SJCRH30 (cell line): ENCODE results near the gene MDGA2. TPM values are rescaled to one million over a fixed set of nuclear protein-coding genes. Genes with fewer than 3 reads are reported as not detected.

Experiments
- DNase-seq, 2 experiments: peaks; one replicate each; pipeline ENCODE4 v3.0.0-alpha.2; 2015 to 2020
- H3K27ac ChIP-seq: fragments of 250-450 bp; sonication (Bioruptor Pico); 2 replicates; pipeline ENCODE4 v1.5.1; 2020; ENCODE audit warnings: mild to moderate bottlenecking, moderate library complexity
- H3K27me3 ChIP-seq: fragments of 250-450 bp; sonication (Bioruptor Pico); 2 replicates; pipeline ENCODE4 v1.5.1; 2020; ENCODE audit warnings: mild to moderate bottlenecking, moderate library complexity
- H3K36me3 ChIP-seq: fragments of 250-450 bp; sonication (Bioruptor Pico); 2 replicates; pipeline ENCODE4 v1.5.1; 2020; ENCODE audit warnings: mild to moderate bottlenecking, moderate library complexity
- H3K4me1 ChIP-seq: fragments of 250-450 bp; sonication (Bioruptor Pico); 2 replicates; pipeline ENCODE4 v1.5.1; 2020; ENCODE audit warnings: mild to moderate bottlenecking, moderate library complexity
- H3K4me3 ChIP-seq: fragments of 250-450 bp; sonication (Bioruptor Pico); 2 replicates; pipeline ENCODE4 v1.5.1; 2020; ENCODE audit warnings: mild to moderate bottlenecking, moderate library complexity
- H3K9me3 ChIP-seq: fragments of 250-450 bp; sonication (Bioruptor Pico); replicated peaks from 2 replicates; pipeline ENCODE4 v1.5.1; 2020; ENCODE audit warnings: mild to moderate bottlenecking, moderate library complexity
- total RNA-seq: library from RNA; depleted of rRNA; stranded (reverse); fragments of >200 nt; shearing (Covaris generic); gene quantifications from 2 replicates; pipeline ENCODE4 v1.2.3, GENCODE V29; 2014

The MDGA2 gene
- total RNA-seq, 1 experiment from 2014 or later = 1.9 TPM

DNA sequence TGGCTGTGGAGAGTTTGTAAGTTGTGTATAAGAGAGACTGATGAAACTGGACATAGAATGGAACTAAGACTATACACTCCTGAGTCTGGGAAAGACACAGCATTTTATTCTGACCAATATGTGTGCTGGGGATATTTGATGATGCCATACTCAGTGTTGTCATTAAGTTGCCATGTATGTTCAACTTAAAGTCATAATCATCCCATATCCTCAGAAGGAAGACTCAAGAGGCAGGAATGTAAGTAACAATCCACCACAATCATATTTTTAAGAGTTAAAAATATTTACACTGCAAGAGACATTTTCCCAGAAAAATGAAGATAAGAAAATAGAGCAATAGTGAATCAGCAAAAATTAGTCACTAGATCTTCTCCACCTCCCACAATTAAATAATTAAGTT is 120.1 kb downstream of the MDGA2 start:
- no peak overlapping the region for H3K4me3 ChIP-seq
- no peaks in the 10 kb centered on the region for H3K27me3 ChIP-seq
- no peaks in the 10 kb centered on the region for H3K4me1 ChIP-seq
- no peak overlapping the region for H3K27ac ChIP-seq
- no peak for DNase-seq
- no peaks in the 10 kb centered on the region for H3K9me3 ChIP-seq
- no peaks in the 10 kb centered on the region for H3K36me3 ChIP-seq

DNA sequence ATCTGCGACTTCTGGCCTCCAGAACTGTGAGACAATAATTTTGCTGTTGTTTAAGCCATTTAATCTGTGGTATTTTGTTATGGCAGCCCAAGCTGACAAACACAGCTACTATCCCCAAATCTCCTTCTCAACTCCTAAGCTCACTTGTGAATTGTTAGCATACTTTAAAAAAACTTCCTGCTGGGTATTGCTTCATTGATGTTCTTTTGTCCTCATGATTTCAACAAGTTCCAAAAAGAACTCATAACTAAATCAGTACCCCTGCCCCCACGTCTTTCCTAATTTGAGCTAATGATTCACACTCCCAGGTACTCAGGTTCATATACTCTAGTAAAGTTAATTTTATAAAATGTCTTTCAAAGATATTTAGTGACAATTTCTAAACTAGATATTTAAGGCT is 125.5 kb downstream of the MDGA2 start:
- Histone ChIP-seq H3K36me3 (no peaks in the 10 kb centered on the region), H3K9me3 (no peaks in the 10 kb centered on the region), H3K4me1 (no peaks in the 10 kb centered on the region), H3K27me3 (no peaks in the 10 kb centered on the region), H3K27ac (no peak overlapping the region), H3K4me3 (no peak overlapping the region)
- no peak for DNase-seq

- Histone ChIP-seq H3K27ac (no peak overlapping the region), H3K27me3 (no peaks in the 10 kb centered on the region), H3K4me1 (no peaks in the 10 kb centered on the region), H3K9me3 (no peaks in the 10 kb centered on the region), H3K36me3 (no peaks in the 10 kb centered on the region), H3K4me3 (no peak overlapping the region)
- no peak for DNase-seq
Observed at GRCh38 chr14:47543459-47543858, 131.9 kb downstream of the MDGA2 start.

- H3K9me3 ChIP-seq = no peaks in the 10 kb centered on the region
- H3K4me1 ChIP-seq = peaks cover 3% of the 10 kb centered on the region
- H3K36me3 ChIP-seq = no peaks in the 10 kb centered on the region
- H3K27me3 ChIP-seq = no peaks in the 10 kb centered on the region
- H3K4me3 ChIP-seq = no peak overlapping the region
- peak; percentile 13 to 61 for DNase-seq
- no peak overlapping the region for H3K27ac ChIP-seq
Observed at GRCh38 chr14:47541662-47542061, 133.7 kb downstream of the MDGA2 start.

DNA sequence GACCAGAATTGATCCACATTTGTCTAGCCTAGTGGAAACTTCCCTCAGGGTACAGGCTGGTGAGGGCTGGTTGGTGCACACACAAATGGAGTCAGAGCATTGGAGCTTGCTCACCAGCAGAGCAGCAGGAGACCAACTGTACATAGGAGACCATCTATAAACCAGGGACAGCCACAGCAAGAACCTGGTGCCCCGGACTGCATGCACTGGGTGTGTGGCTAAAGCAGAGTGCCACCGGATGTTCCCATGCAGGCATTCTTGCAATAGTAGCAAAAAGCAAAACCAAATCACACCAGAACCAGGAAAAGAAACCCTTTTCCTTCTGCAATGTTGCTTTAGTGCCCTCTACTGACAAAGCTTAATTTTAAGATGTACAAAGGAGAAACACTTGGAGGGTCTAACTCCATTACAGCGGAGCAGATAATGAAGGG is 136.4 kb downstream of the MDGA2 start:
- Histone ChIP-seq H3K36me3 (no peaks in the 10 kb centered on the region), H3K27me3 (no peaks in the 10 kb centered on the region), H3K4me1 (peaks cover 12% of the 10 kb centered on the region), H3K27ac (no peak overlapping the region), H3K4me3 (no peak overlapping the region), H3K9me3 (no peaks in the 10 kb centered on the region)
- peak in 1 of 2 experiments; percentile 40 for DNase-seq

- DNase-seq = no peak
Observed at GRCh38 chr14:47536341-47536740, 139.1 kb downstream of the MDGA2 start.

GRCh38 chr14:47526591-47527244 is 148.7 kb downstream of the MDGA2 start:
- no peak for DNase-seq
- Histone ChIP-seq H3K4me1 (no peaks in the 10 kb centered on the region), H3K4me3 (no peak overlapping the region), H3K36me3 (no peaks in the 10 kb centered on the region), H3K9me3 (no peaks in the 10 kb centered on the region), H3K27ac (no peak overlapping the region), H3K27me3 (no peaks in the 10 kb centered on the region)

More at GRCh38 chr14:47536341-47536740, 139.1 kb downstream of the MDGA2 start:
- Histone ChIP-seq H3K27ac (no peak overlapping the region), H3K36me3 (no peaks in the 10 kb centered on the region), H3K4me3 (no peak overlapping the region), H3K4me1 (peaks cover 12% of the 10 kb centered on the region), H3K9me3 (no peaks in the 10 kb centered on the region), H3K27me3 (no peaks in the 10 kb centered on the region)

DNA sequence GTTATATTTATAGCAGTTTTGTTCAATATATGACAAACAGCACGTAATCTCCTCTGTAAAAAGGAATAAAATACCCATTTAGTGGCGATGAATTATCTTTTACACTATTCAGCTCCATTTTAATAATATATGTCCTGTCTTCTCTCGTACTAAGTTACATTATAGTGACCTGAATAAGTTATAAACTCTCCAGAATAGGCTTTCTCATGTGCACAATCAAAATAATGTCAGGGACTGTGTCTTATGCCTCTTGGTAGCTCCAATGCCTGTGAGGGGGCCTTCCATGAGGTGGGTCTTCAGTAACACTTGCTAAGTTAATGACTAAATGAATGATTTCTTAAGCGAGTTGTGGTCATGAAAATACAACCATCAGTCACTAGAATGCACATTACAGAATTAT is 150.9 kb downstream of the MDGA2 start:
- no peak for DNase-seq
- H3K27me3 ChIP-seq = no peaks in the 10 kb centered on the region
- no peak overlapping the region for H3K27ac ChIP-seq
- H3K4me3 ChIP-seq = no peak overlapping the region
- no peaks in the 10 kb centered on the region for H3K36me3 ChIP-seq
- no peaks in the 10 kb centered on the region for H3K9me3 ChIP-seq
- no peaks in the 10 kb centered on the region for H3K4me1 ChIP-seq

- H3K4me3 ChIP-seq = no peak overlapping the region
- no peaks in the 10 kb centered on the region for H3K4me1 ChIP-seq
- H3K9me3 ChIP-seq = no peaks in the 10 kb centered on the region
- DNase-seq = no peak
- H3K27ac ChIP-seq = no peak overlapping the region
- H3K36me3 ChIP-seq = no peaks in the 10 kb centered on the region
- no peaks in the 10 kb centered on the region for H3K27me3 ChIP-seq
Observed at GRCh38 chr14:47520382-47520781, 155.0 kb downstream of the MDGA2 start.

DNA sequence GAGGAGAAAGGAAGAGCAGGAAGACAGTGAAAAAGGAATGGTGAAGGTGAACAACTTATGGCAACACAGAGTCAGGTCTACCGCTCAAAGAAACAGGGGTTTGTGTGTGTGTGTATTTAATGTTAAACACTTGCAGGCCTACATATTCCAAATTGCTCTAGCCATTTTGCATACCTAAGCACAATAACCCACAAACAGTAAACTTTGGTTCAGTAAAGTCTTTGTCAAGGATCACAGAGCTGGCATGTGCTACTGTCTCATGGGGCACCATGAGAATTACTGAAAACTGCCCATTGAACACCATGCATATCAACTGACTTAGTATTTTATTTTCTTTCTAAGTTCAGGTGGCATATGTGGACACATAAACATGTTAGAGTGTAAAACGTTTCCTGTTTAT is 163.6 kb downstream of the MDGA2 start:
- Histone ChIP-seq H3K36me3 (no peaks in the 10 kb centered on the region), H3K4me3 (no peak overlapping the region), H3K27ac (no peak overlapping the region), H3K27me3 (no peaks in the 10 kb centered on the region), H3K9me3 (no peaks in the 10 kb centered on the region), H3K4me1 (no peaks in the 10 kb centered on the region)
- DNase-seq = no peak

- Histone ChIP-seq H3K27ac (no peak overlapping the region), H3K9me3 (no peaks in the 10 kb centered on the region), H3K36me3 (no peaks in the 10 kb centered on the region), H3K4me3 (no peak overlapping the region), H3K4me1 (no peaks in the 10 kb centered on the region), H3K27me3 (no peaks in the 10 kb centered on the region)
- DNase-seq = no peak
Observed at GRCh38 chr14:47509957-47510356, 165.4 kb downstream of the MDGA2 start.

- Histone ChIP-seq H3K4me3 (no peak overlapping the region), H3K27ac (no peak overlapping the region), H3K36me3 (no peaks in the 10 kb centered on the region), H3K27me3 (no peaks in the 10 kb centered on the region), H3K4me1 (no peaks in the 10 kb centered on the region), H3K9me3 (no peaks in the 10 kb centered on the region)
- DNase-seq = no peak
Observed at GRCh38 chr14:47507861-47508260, 167.5 kb downstream of the MDGA2 start.

DNA sequence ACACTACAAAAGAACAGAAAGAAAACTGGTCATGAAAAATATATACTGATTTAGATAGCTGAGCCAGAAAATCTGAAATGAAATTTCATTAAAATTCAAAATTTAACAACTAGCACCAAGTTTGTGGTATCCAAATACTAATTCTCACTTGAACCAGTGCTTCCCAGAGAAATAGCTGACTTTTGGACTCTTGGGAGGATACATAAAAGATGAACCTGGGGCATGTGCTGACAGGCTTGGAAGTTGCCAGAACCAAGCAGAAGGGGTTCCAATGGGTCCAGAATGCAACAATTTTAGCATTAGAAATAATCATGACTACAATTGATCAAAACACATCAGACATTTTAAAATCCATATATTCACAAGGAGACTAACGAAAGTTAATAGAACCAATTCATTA is 175.0 kb downstream of the MDGA2 start:
- Histone ChIP-seq H3K36me3 (no peaks in the 10 kb centered on the region), H3K27ac (no peak overlapping the region), H3K27me3 (no peaks in the 10 kb centered on the region), H3K4me1 (no peaks in the 10 kb centered on the region), H3K4me3 (no peak overlapping the region), H3K9me3 (no peaks in the 10 kb centered on the region)
- no peak for DNase-seq

DNA sequence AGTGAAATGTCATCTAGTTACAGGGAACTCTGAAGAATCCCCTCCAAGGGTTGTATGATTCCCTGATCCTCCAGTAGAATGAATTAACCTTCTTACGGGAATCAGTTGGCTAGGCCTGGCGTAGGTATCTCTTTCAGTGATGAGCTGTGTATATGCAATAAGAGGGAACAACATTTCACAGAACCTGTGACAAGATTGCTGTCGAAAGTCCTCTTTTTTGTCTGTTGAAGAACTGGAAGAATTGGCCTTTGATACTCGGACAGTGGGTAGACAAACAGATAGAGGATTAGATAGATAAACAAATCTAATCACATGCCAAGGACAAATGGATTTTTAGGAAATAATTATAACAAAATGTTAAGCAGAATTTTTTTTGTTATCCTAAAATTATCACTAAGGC is 184.6 kb downstream of the MDGA2 start:
- Histone ChIP-seq H3K9me3 (no peaks in the 10 kb centered on the region), H3K4me3 (no peak overlapping the region), H3K27ac (no peak overlapping the region), H3K36me3 (no peaks in the 10 kb centered on the region), H3K27me3 (no peaks in the 10 kb centered on the region), H3K4me1 (no peaks in the 10 kb centered on the region)
- no peak for DNase-seq

DNA sequence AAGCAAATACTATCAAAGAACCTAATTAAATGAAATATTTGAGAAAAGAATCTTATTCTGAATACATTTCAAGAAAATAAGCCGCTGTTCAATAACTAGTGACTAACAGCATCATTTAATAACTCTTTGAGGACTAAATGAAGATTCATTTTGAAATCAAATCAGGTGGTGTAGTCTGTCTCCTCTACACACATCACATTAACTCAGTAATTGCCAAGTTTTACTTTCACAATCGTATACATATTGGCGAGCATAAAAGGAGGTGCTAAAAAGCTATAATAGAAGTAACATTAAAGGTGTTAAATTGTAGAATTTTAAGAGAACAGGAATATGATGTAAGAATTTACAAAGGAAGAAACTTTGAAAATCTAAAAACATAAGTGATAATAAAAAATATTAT is 185.1 kb downstream of the MDGA2 start:
- DNase-seq = no peak
- no peaks in the 10 kb centered on the region for H3K9me3 ChIP-seq
- H3K27ac ChIP-seq = no peak overlapping the region
- no peaks in the 10 kb centered on the region for H3K4me1 ChIP-seq
- H3K4me3 ChIP-seq = no peak overlapping the region
- no peaks in the 10 kb centered on the region for H3K36me3 ChIP-seq
- no peaks in the 10 kb centered on the region for H3K27me3 ChIP-seq

DNA sequence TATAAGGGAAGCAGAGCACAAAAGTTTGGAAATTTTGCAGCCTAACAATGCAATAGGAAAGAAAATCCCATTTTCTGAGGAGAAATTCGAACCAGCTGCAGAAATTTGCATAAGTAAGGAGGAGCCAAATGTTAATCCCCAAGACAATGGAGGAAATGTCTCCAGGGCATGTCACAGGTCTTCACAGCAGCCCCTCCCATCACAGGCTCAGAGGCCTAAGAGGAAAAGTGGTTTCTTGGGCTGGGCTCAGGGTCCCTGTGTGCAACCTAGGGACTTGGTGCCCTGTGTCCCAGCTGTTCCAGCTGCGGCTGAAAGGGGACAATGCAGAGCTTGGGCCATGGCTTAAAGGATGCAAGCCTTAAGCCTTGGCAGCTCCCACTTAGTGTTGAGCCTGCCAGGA is 190.0 kb downstream of the MDGA2 start:
- no peaks in the 10 kb centered on the region for H3K9me3 ChIP-seq
- no peak overlapping the region for H3K27ac ChIP-seq
- no peaks in the 10 kb centered on the region for H3K4me1 ChIP-seq
- no peak for DNase-seq
- no peaks in the 10 kb centered on the region for H3K27me3 ChIP-seq
- H3K4me3 ChIP-seq = no peak overlapping the region
- H3K36me3 ChIP-seq = no peaks in the 10 kb centered on the region
